NB4 (cell line): ENCODE results near the gene PLEKHA6.

ENCODE experiments used
- DNase-seq: peaks from one replicate; pipeline ENCODE4 v3.0.0; 2010; ENCODE audit warnings: low read depth
- H3K4me3 ChIP-seq: one replicate; pipeline ENCODE4 v1.5.1; 2011; ENCODE audit warnings: mild to moderate bottlenecking, low read depth, low read length, moderate library complexity
- CTCF ChIP-seq: IDR thresholded peaks from one replicate; pipeline ENCODE4 v1.5.1; 2012; ENCODE audit warnings: low read depth, low read length
- MYC ChIP-seq: IDR thresholded peaks from 2 replicates; pipeline ENCODE4 v1.6.1; 2011; ENCODE audit warnings: low read depth, low read length
- POLR2A ChIP-seq: IDR thresholded peaks from 2 replicates; pipeline ENCODE4 v1.6.1; 2011; ENCODE audit warnings: mild to moderate bottlenecking; ENCODE audit not compliant: insufficient read length; ENCODE audit errors: extremely low read depth
- TF ChIP-seq, protein P1 (sequence below): IDR thresholded peaks from 2 replicates; pipeline ENCODE4 v1.6.1; 2011; ENCODE audit warnings: low read depth, low read length

PLEKHA6 gene

GRCh38 chr1:204377800-204378668 is 18.3 kb upstream of the PLEKHA6 start:
- H3K4me3 ChIP-seq, result peak overlapping the region; percentile 42
- peak; percentile 74 for DNase-seq
- TF ChIP-seq MYC (no peak), POLR2A (no peak), CTCF (no peak)
- TF ChIP-seq, protein P1, sequence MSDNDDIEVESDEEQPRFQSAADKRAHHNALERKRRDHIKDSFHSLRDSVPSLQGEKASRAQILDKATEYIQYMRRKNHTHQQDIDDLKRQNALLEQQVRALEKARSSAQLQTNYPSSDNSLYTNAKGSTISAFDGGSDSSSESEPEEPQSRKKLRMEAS, result no peak

DNA sequence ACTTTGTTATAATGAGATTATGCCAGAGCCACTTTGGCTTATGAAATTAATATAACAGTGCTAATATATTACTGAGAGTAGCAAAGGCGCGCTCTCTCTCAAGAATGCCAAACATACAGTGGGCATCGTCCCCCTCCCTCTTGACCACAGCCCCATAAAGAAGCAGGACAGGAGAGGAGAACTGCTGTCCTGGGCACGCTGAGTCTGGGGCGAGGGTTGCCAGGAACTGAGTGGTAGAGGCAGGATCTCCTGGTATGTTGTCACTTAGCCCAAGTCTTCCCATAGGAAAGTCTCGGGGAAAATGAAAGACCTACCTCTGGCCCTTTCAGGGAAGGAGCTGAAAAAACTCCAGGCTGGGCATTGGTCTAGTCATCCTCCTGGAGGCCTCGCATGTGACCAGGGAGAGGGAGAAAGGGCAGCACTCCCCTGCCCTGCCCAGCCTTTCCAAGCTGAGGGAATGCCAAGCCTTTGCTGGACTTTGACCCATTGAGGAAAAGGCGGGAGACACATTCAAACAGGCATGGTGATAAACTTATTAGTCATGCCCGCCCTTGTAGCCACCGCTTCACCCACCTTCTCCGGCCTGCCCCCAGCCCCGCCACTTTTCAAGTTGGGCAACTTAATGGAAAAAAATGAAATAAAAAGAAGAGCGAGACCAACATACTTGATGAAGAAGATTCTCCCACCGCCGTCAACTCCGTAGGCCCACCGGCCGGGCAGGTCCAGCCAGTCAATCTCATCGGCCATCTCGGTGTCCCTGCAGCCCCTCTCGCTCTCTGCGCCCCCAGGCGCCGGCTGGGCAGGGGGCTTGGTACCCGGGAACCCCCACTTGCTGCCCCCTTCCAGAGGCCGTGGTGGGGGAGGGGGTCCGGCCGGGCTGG is 17.4 kb upstream of the PLEKHA6 start:
- no peak overlapping the region for H3K4me3 ChIP-seq
- DNase-seq, result no peak
- TF ChIP-seq POLR2A (no peak), MYC (no peak), CTCF (no peak)
- TF ChIP-seq, protein P1, result no peak

- DNase-seq, result no peak
- TF ChIP-seq CTCF (no peak), MYC (no peak), POLR2A (no peak)
- TF ChIP-seq, protein P1, result no peak
- no peak overlapping the region for H3K4me3 ChIP-seq
Observed at GRCh38 chr1:204376465-204376864, 16.7 kb upstream of the PLEKHA6 start.

DNA sequence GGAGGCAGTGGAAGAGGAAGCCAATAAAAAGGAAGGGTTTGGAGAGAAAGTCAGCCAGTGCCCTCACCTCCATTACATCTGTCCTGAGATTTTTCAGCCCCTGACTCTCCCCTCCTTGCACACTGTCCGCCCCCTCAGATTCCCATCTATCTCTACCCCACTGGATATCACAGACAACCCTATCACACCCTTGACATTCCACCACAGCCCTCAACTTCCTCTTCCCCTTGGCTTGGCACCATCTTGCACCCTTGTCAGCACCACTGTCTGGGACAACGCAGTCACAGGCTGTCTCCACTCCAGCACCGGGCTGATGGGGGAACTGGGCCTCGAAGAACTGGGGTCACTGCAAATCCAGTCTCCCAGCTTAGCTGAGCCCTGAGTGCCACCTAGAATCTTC is 14.2 kb upstream of the PLEKHA6 start:
- no peak for DNase-seq
- TF ChIP-seq, protein P1, result no peak
- TF ChIP-seq CTCF (no peak), POLR2A (no peak), MYC (no peak)
- H3K4me3 ChIP-seq, result no peak overlapping the region

DNA sequence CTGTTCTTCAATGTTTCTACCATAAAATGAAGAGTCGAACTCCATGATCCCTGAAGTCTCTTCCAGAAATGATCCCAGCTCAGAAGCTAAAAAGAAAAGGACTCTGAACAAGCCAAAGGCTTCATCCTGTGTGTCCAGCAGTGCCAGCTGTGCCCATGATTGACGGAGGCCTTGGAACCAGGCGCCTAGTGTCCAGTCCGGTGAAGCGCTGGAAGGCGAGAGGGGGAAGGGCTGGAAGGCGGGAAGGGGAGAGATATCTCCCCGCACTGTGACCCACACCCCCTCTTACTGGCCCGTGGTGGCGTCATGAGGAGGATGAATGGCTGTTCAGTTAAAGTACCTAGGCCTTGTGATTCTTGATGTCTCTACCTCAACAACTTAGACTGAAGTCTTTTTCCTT is 10.4 kb upstream of the PLEKHA6 start:
- DNase-seq, result no peak
- TF ChIP-seq CTCF, result no peak
- TF ChIP-seq MYC, result no peak
- TF ChIP-seq POLR2A, result no peak
- TF ChIP-seq, protein P1, result no peak
- no peak overlapping the region for H3K4me3 ChIP-seq
